H9 (cell line): Measurements from ENCODE around the gene RAB5IF. TPM values are rescaled to one million over a fixed set of nuclear protein-coding genes. Genes with fewer than 3 reads are reported as not detected.

Source experiments
- DNase-seq: peaks from one replicate; pipeline ENCODE4 v3.0.0-alpha.2; 2017
- H2AFZ ChIP-seq: one replicate; pipeline ENCODE4 v1.6.1; 2013; ENCODE audit warnings: mild to moderate bottlenecking, low read length, control low read depth, moderate library complexity
- H2AK5ac ChIP-seq: 2 replicates; pipeline ENCODE4 v1.6.1; 2013; ENCODE audit warnings: low read length, control low read depth, mixed read lengths; ENCODE audit not compliant: insufficient read length
- H2BK120ac ChIP-seq: one replicate; pipeline ENCODE4 v1.6.1; 2013; ENCODE audit warnings: low read depth, mild to moderate bottlenecking, low read length, control low read depth, inconsistent platforms; ENCODE audit not compliant: poor library complexity, severe bottlenecking
- H2BK12ac ChIP-seq: 2 replicates; pipeline ENCODE4 v1.6.1; 2013; ENCODE audit warnings: low read length, control low read depth, mixed read lengths, low read depth; ENCODE audit not compliant: insufficient read length
- H2BK15ac ChIP-seq: 2 replicates; pipeline ENCODE4 v1.6.1; 2013; ENCODE audit warnings: low read depth, low read length, control low read depth
- H2BK20ac ChIP-seq: one replicate; pipeline ENCODE4 v1.6.1; 2013; ENCODE audit warnings: low read depth, mild to moderate bottlenecking, low read length, control low read depth, inconsistent platforms; ENCODE audit not compliant: poor library complexity, severe bottlenecking
- H2BK5ac ChIP-seq: 2 replicates; pipeline ENCODE4 v1.6.1; 2013; ENCODE audit warnings: low read length, control low read depth, mixed read lengths; ENCODE audit not compliant: insufficient read length
- H3K14ac ChIP-seq: 2 replicates; pipeline ENCODE4 v1.6.1; 2013; ENCODE audit warnings: low read length, control low read depth; ENCODE audit not compliant: insufficient read depth
- H3K18ac ChIP-seq: 2 replicates; pipeline ENCODE4 v1.6.1; 2013; ENCODE audit warnings: low read depth, mild to moderate bottlenecking, mixed read lengths, low read length, control low read depth; ENCODE audit not compliant: insufficient read length
- H3K23ac ChIP-seq: 2 replicates; pipeline ENCODE4 v1.6.1; 2013; ENCODE audit warnings: low read length, control low read depth, mixed read lengths, low read depth; ENCODE audit not compliant: insufficient read length
- H3K23me2 ChIP-seq: 2 replicates; pipeline ENCODE4 v1.6.1; 2013; ENCODE audit warnings: low read depth, mild to moderate bottlenecking, mixed read lengths, low read length, control low read depth; ENCODE audit not compliant: insufficient read length, poor library complexity, severe bottlenecking
- H3K27ac ChIP-seq: 2 replicates; pipeline ENCODE4 v1.5.1; 2013; ENCODE audit warnings: low read length, control low read depth, mixed read lengths, low read depth; ENCODE audit not compliant: insufficient read length
- H3K27me3 ChIP-seq: 2 replicates; pipeline ENCODE4 v1.6.1; 2013; ENCODE audit warnings: low read length, control low read depth, inconsistent platforms; ENCODE audit not compliant: insufficient read depth
- H3K4ac ChIP-seq: 2 replicates; pipeline ENCODE4 v1.6.1; 2013; ENCODE audit warnings: low read depth, mild to moderate bottlenecking, control low read depth, inconsistent platforms, low read length, moderate library complexity
- H3K4me1 ChIP-seq: 2 replicates; pipeline ENCODE4 v1.6.1; 2013; ENCODE audit warnings: low read length, control low read depth, inconsistent platforms; ENCODE audit not compliant: insufficient read depth
- H3K4me2 ChIP-seq: 2 replicates; pipeline ENCODE4 v1.6.1; 2013; ENCODE audit warnings: low read length, control low read depth, mixed read lengths; ENCODE audit not compliant: insufficient read length, insufficient read depth
- H3K56ac ChIP-seq: 2 replicates; pipeline ENCODE4 v1.6.1; 2013; ENCODE audit warnings: low read depth, mild to moderate bottlenecking, mixed read lengths, low read length, control low read depth; ENCODE audit not compliant: insufficient read length
- H3K79me1 ChIP-seq: 2 replicates; pipeline ENCODE4 v1.6.1; 2013; ENCODE audit warnings: low read depth, mild to moderate bottlenecking, moderate library complexity, low read length, control low read depth, inconsistent platforms; ENCODE audit not compliant: insufficient read depth, poor library complexity, severe bottlenecking
- H3K79me2 ChIP-seq: 2 replicates; pipeline ENCODE4 v1.6.1; 2013; ENCODE audit warnings: low read length, control low read depth, inconsistent platforms; ENCODE audit not compliant: insufficient read depth
- H3K9ac ChIP-seq: 2 replicates; pipeline ENCODE4 v1.6.1; 2013; ENCODE audit warnings: low read length, control low read depth, mixed read lengths; ENCODE audit not compliant: insufficient read length; ENCODE audit errors: extremely low read depth
- H3K9me3 ChIP-seq: one replicate; pipeline ENCODE4 v1.6.1; 2013; ENCODE audit warnings: low read depth, low read length, inconsistent platforms; ENCODE audit not compliant: control insufficient read depth
- H3T11ph ChIP-seq: one replicate; pipeline ENCODE4 v1.6.1; 2013; ENCODE audit warnings: mild to moderate bottlenecking, low read length, control low read depth, inconsistent platforms
- H4K20me1 ChIP-seq: one replicate; pipeline ENCODE4 v1.6.1; 2013; ENCODE audit not compliant: control insufficient read depth, insufficient read length, insufficient read depth
- H4K5ac ChIP-seq: 2 replicates; pipeline ENCODE4 v1.6.1; 2013; ENCODE audit warnings: low read depth, mild to moderate bottlenecking, mixed read lengths, low read length, control low read depth; ENCODE audit not compliant: insufficient read length
- H4K8ac ChIP-seq: replicated peaks from 2 replicates; pipeline ENCODE4 v1.6.1; 2013; ENCODE audit warnings: low read length, control low read depth, mixed read lengths, low read depth; ENCODE audit not compliant: insufficient read length
- H4K91ac ChIP-seq: 2 replicates; pipeline ENCODE4 v1.6.1; 2013; ENCODE audit warnings: low read depth, mild to moderate bottlenecking, moderate library complexity, mixed read lengths, low read length, control low read depth; ENCODE audit not compliant: insufficient read length
- H3K27ac Mint-ChIP-seq, 3 experiments: 2 replicates in 2 of 3; 3 replicates in 1 of 3; pipeline ENCODE4 v1.8.0; 2020 to 2021; ENCODE audit warnings: mixed read lengths in 3 of 3, mild to moderate bottlenecking in 1 of 3, moderate library complexity in 1 of 3
- H3K27me3 Mint-ChIP-seq: 2 replicates; pipeline ENCODE4 v1.8.0; 2021; ENCODE audit warnings: low read depth, mild to moderate bottlenecking, moderate library complexity, mixed read lengths
- H3K36me3 Mint-ChIP-seq, 3 experiments: 2 replicates in 2 of 3; 3 replicates in 1 of 3; pipeline ENCODE4 v1.8.0; 2020 to 2021; ENCODE audit warnings: low read depth in 3 of 3, mixed read lengths in 3 of 3; ENCODE audit not compliant: insufficient read depth in 1 of 3
- H3K4me1 Mint-ChIP-seq, 2 experiments: 2 replicates each; pipeline ENCODE4 v1.8.0; 2020; ENCODE audit warnings: mixed read lengths in 2 of 2
- H3K4me3 Mint-ChIP-seq, 2 experiments: 2 replicates in 1 of 2; 3 replicates in 1 of 2; pipeline ENCODE4 v1.8.0; 2020 to 2021; ENCODE audit warnings: mild to moderate bottlenecking in 2 of 2, mixed read lengths in 2 of 2, moderate library complexity in 1 of 2
- H3K9me3 Mint-ChIP-seq, 2 experiments: 2 replicates in 1 of 2; 3 replicates in 1 of 2; pipeline ENCODE4 v1.8.0; 2020; ENCODE audit warnings: mild to moderate bottlenecking in 2 of 2, mixed read lengths in 2 of 2, moderate library complexity in 1 of 2
- WGBS: extraction: QIAGEN DNeasy Blood & Tissue Kit; methylation state at CpG from one replicate; pipeline ENCODE4 v1.1.7; 2013; ENCODE audit warnings: missing lambda C conversion rate, low lambda C conversion rate, mixed read lengths; ENCODE audit not compliant: insufficient read length; ENCODE audit errors: extremely low coverage; 5-methylcytosine and 5-hydroxymethylcytosine counted together
- total RNA-seq: library from RNA; stranded (reverse); gene quantifications from 2 replicates; pipeline ENCODE4 v1.2.1, GENCODE V29; 2021
- TF ChIP-seq, protein P1 (sequence below): fragments of 200-600 bp; sonication (generic); conservative IDR thresholded peaks from 3 replicates; pipeline ENCODE4 v1.8.0; 2021; ENCODE audit warnings: antibody characterized with exemption, mild to moderate bottlenecking

RAB5IF gene
- total RNA-seq, 1 experiment from 2014 or later, result 96.5 TPM

DNA sequence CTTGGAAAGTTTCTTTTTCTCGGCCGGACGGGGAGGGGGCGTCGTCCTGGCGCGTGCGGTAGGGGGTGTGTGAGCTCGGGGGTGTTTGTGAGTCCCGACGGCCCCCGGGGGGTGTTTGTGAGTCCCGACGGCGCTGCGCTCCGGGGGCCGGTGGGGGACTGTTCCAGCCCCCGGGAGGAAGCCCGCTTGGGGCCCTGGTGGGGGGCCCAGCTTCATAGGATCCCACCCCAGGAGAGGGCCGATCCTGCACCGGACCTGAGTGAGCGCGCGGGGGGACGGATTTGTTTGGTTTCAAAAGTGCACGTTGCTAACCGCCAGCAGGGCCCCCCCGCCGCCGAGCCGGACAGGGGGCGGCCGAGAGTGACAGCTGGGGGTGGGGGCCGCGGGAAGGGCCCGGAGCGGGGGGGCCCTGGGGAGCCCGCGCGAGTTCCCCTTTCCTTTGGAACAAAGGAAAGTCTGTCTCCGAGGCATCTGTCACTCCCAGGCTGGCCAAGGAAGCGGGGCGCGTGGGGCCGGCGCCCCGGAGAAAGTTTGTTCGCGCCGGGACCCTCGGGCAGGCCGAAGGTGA lies 31.7 kb upstream of the RAB5IF start:
- Histone ChIP-seq H2BK5ac (no peak overlapping the region), H3K23ac (no peak overlapping the region), H3K14ac (0 out of 2 replicates have a peak overlapping the region, but pooled peaks have one; percentile 9), H4K91ac (no peak overlapping the region), H4K8ac (no peak overlapping the region), H3K4ac (no peak overlapping the region), H2BK15ac (no peak overlapping the region), H2BK12ac (no peak overlapping the region), H3K9me3 (no peaks in the 10 kb centered on the region), H2BK20ac (no peak overlapping the region), H3K23me2 (peaks cover 30% of the 10 kb centered on the region), H3K9ac (no peak overlapping the region), H2AK5ac (no peak overlapping the region), H3K18ac (peak overlapping the region; percentile 29), H2AFZ (no peak overlapping the region), H3K4me1 (peaks cover 8% of the 10 kb centered on the region), H2BK120ac (no peak overlapping the region), H4K5ac (no peak overlapping the region), H3K27ac (no peak overlapping the region), H3K79me2 (peaks cover 12% of the 10 kb centered on the region; the same call in 1 of the 2 replicates), H4K20me1 (no peaks in the 10 kb centered on the region), H3K4me2 (peak overlapping the region; percentile 31), H3K79me1 (no peaks in the 10 kb centered on the region), H3T11ph (no peak overlapping the region), H3K27me3 (no peaks in the 10 kb centered on the region), H3K56ac (no peak overlapping the region)
- WGBS, result no CpG with 5 or more reads among the region's 53 CpGs
- Mint-ChIP-seq H3K4me3 (peak overlapping the region; percentile 89 to 92), H3K27ac (no peak overlapping the region), H3K9me3 (no peaks in the 10 kb centered on the region; a peak in 1 of 5 replicates), H3K27me3 (no peaks in the 10 kb centered on the region), H3K36me3 (peaks cover 5 to 16% (median 10%) of the 10 kb centered on the region in 3 experiments; a peak in 6 of 7 replicates), H3K4me1 (peaks cover 56% of the 10 kb centered on the region in 2 experiments)
- DNase-seq, result no peak
- TF ChIP-seq, protein P1, sequence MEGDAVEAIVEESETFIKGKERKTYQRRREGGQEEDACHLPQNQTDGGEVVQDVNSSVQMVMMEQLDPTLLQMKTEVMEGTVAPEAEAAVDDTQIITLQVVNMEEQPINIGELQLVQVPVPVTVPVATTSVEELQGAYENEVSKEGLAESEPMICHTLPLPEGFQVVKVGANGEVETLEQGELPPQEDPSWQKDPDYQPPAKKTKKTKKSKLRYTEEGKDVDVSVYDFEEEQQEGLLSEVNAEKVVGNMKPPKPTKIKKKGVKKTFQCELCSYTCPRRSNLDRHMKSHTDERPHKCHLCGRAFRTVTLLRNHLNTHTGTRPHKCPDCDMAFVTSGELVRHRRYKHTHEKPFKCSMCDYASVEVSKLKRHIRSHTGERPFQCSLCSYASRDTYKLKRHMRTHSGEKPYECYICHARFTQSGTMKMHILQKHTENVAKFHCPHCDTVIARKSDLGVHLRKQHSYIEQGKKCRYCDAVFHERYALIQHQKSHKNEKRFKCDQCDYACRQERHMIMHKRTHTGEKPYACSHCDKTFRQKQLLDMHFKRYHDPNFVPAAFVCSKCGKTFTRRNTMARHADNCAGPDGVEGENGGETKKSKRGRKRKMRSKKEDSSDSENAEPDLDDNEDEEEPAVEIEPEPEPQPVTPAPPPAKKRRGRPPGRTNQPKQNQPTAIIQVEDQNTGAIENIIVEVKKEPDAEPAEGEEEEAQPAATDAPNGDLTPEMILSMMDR, result no peak
